HepG2 (cell line): ENCODE results near the gene TRPV4. TPM values are rescaled to one million over a fixed set of nuclear protein-coding genes. Genes with fewer than 3 reads are reported as not detected.

Source experiments
- ATAC-seq: fragments of 200-7000 bp; cut with Tn5 transposase; 3 replicates; pipeline ENCODE4 v1.9.1; 2020; ENCODE audit warnings: mild to moderate bottlenecking, moderate library complexity
- BruUV-seq: library from RNA; stranded (reverse); fragments of 400-500 nt; replicated peaks from 2 replicates; lab custom pipeline; 2021; lab: Mats Ljungman, UMichigan
- CTCF ChIA-PET: fragments of 300-600 bp; formaldehyde crosslinking; extraction: SDS; loops from one replicate; lab custom pipeline; 2021; ENCODE audit warnings: low total read pairs, inconsistent platforms, low intra/inter-chr PET ratio; lab: Yijun Ruan, JAX
- POLR2A ChIA-PET: fragments of 350-600 bp; sonication (Branson Sonifier 250); formaldehyde crosslinking; loops from one replicate; lab custom pipeline; 2020; ENCODE audit warnings: antibody characterized with exemption, inconsistent platforms; lab: Yijun Ruan, JAX
- DNase-seq: peaks from one replicate; pipeline ENCODE4 v3.0.0-alpha.2; 2015; ENCODE audit warnings: low spot score
- FAIRE-seq: peaks from 3 replicates; lab custom pipeline; 2011; peaks lifted over from hg19 to GRCh38; lab: Jason Lieb, UNC
- H2AFZ ChIP-seq: one replicate; pipeline ENCODE4 v1.6.1; 2011; ENCODE audit warnings: low read length, inconsistent platforms
- H3K27ac ChIP-seq: fragments of 300-600 bp; 3 replicates; pipeline ENCODE4 v1.8.0; 2011; ENCODE audit warnings: mixed run types, mild to moderate bottlenecking, mixed read lengths, low read length, inconsistent platforms; ENCODE audit not compliant: insufficient read depth; ENCODE audit errors: extremely low read length
- H3K27me3 ChIP-seq, 2 experiments: fragments of 200-600 bp in 1 of 2; 2 replicates in 1 of 2; 3 replicates in 1 of 2; pipeline versions ENCODE4 v1.6.0 to v1.8.0; 2011; ENCODE audit warnings: low read length in 2 of 2, mild to moderate bottlenecking in 2 of 2, moderate library complexity in 2 of 2, inconsistent platforms in 1 of 2; ENCODE audit not compliant: insufficient read depth in 2 of 2, control insufficient read depth in 1 of 2
- H3K36me3 ChIP-seq, 2 experiments: fragments of 200-600 bp in 1 of 2; replicated peaks in 1 of 2; 2 replicates in 1 of 2; 3 replicates in 1 of 2; pipeline versions ENCODE4 v1.5.1 to v1.8.0; 2011; ENCODE audit warnings: low read length in 2 of 2, inconsistent platforms in 1 of 2; ENCODE audit not compliant: insufficient read depth in 2 of 2, control insufficient read depth in 1 of 2
- H3K4me1 ChIP-seq: 2 replicates; pipeline ENCODE4 v1.5.1; 2012; ENCODE audit warnings: low read length, inconsistent platforms; ENCODE audit not compliant: insufficient read depth
- H3K4me2 ChIP-seq: 2 replicates; pipeline ENCODE4 v1.6.0; 2011; ENCODE audit warnings: low read depth, low read length, inconsistent platforms
- H3K4me3 ChIP-seq, 3 experiments: fragments of 200-600 bp in 1 of 3; sonication (generic), shearing (Covaris generic) in 1 of 3; replicated peaks in 1 of 3; 2 replicates each; pipeline ENCODE4 v1.5.1; 2011 to 2016; ENCODE audit warnings: low read length in 3 of 3, inconsistent platforms in 2 of 3, low read depth in 2 of 3, mild to moderate bottlenecking in 2 of 3, control low read depth in 1 of 3, mixed read lengths in 1 of 3; ENCODE audit not compliant: insufficient read depth in 1 of 3
- H3K79me2 ChIP-seq: one replicate; pipeline ENCODE4 v1.6.1; 2011; ENCODE audit warnings: low read length, inconsistent platforms; ENCODE audit not compliant: insufficient read depth
- H3K9ac ChIP-seq: 2 replicates; pipeline ENCODE4 v1.6.0; 2011; ENCODE audit warnings: mild to moderate bottlenecking, low read depth, low read length, inconsistent platforms; ENCODE audit not compliant: insufficient read depth
- H3K9me3 ChIP-seq: 2 replicates; pipeline ENCODE4 v1.5.1; 2012; ENCODE audit warnings: mild to moderate bottlenecking, low read length
- H4K20me1 ChIP-seq: 2 replicates; pipeline ENCODE4 v1.6.0; 2011; ENCODE audit warnings: inconsistent platforms, mild to moderate bottlenecking, low read length, moderate library complexity; ENCODE audit not compliant: insufficient read depth
- HOXA9 ChIP-seq: sonication (generic); formaldehyde crosslinking; IDR thresholded peaks from 2 replicates; pipeline ENCODE4 v1.8.1; 2022; ENCODE audit warnings: missing genetic modification reagents, mild to moderate bottlenecking, moderate library complexity, borderline replicate concordance
- NAIF1 ChIP-seq: sonication (generic); formaldehyde crosslinking; IDR thresholded peaks from 2 replicates; pipeline ENCODE4 v1.5.0; 2020; ENCODE audit warnings: mild to moderate bottlenecking, missing genetic modification reagents, borderline replicate concordance
- TFE3 ChIP-seq: IDR thresholded peaks from 2 replicates; pipeline ENCODE4 v1.6.1; 2016
- ZBTB1 ChIP-seq: sonication (generic); formaldehyde crosslinking; IDR thresholded peaks from 2 replicates; pipeline ENCODE4 v1.4.0; 2020; ENCODE audit warnings: missing genetic modification reagents, borderline replicate concordance
- ZBTB33 ChIP-seq: sonication (generic); formaldehyde crosslinking; IDR thresholded peaks from 2 replicates; pipeline ENCODE4 v1.4.0; 2020; ENCODE audit warnings: missing genetic modification reagents
- ZBTB39 ChIP-seq: sonication (generic); formaldehyde crosslinking; IDR thresholded peaks from 2 replicates; pipeline ENCODE4 v1.5.0; 2020; ENCODE audit warnings: missing genetic modification reagents
- ZFAT ChIP-seq: sonication (generic); formaldehyde crosslinking; conservative IDR thresholded peaks from 2 replicates; pipeline ENCODE4 v1.8.1; 2023; ENCODE audit warnings: missing genetic modification reagents, inconsistent platforms
- ZFP1 ChIP-seq: IDR thresholded peaks from 2 replicates; pipeline ENCODE4 v1.6.1; 2016
- ZMYM2 ChIP-seq: sonication (generic); formaldehyde crosslinking; IDR thresholded peaks from 2 replicates; pipeline ENCODE4 v1.8.0; 2022; ENCODE audit warnings: mild to moderate bottlenecking, missing genetic modification reagents
- ZNF253 ChIP-seq: sonication (generic); formaldehyde crosslinking; IDR thresholded peaks from 2 replicates; pipeline ENCODE4 v1.8.0; 2022; ENCODE audit warnings: mild to moderate bottlenecking, missing genetic modification reagents, borderline replicate concordance
- ZNF281 ChIP-seq: sonication (generic); formaldehyde crosslinking; IDR thresholded peaks from 2 replicates; pipeline ENCODE4 v1.4.0; 2020; ENCODE audit warnings: missing genetic modification reagents, borderline replicate concordance
- ZNF768 ChIP-seq: sonication (generic); formaldehyde crosslinking; IDR thresholded peaks from 2 replicates; pipeline ENCODE4 v1.4.0; 2020; ENCODE audit warnings: missing genetic modification reagents
- WGBS: methylation state at CpG from one replicate; pipeline ENCODE4 v1.1.6; 2017; ENCODE audit warnings: low lambda C conversion rate; 5-methylcytosine and 5-hydroxymethylcytosine counted together
- in situ Hi-C: cut with HindIII; loops from 2 replicates; pipeline ENCODE4 v1.10.0; 2017; ENCODE audit warnings: low pct_unique_long_range_greater_than_20kb; ENCODE audit not compliant: extremely low pct_ligation_motif_present
- intact Hi-C: fragments of 100-400 bp; cut with micrococcal nuclease; formaldehyde crosslinking; loops from one replicate; pipeline ENCODE4 v1.10.0; 2022; ENCODE audit not compliant: unreplicated experiment
- polyA plus RNA-seq, 8 experiments: library from polyadenylated mRNA; depleted of rRNA in 3 of 8; stranded (reverse) in 7 of 8; unstranded in 1 of 8; fragments of >200 nt; fragmentation: Illumina TruSeq in 4 of 8; extraction: Trizol in 4 of 8; gene quantifications; 2 replicates each; pipeline versions ENCODE4 v1.2.1 to v1.2.3, GENCODE V29; 2011 to 2016; ENCODE audit warnings: low read depth in 4 of 8, missing spikeins in 1 of 8, mixed read lengths in 1 of 8; ENCODE audit not compliant: insufficient read depth in 1 of 8
- total RNA-seq, 5 experiments: library from RNA; depleted of rRNA; stranded (reverse); fragments of >200 nt; fragmentation: Illumina TruSeq; extraction: Trizol; gene quantifications; 2 replicates each; pipeline ENCODE4 v1.2.3, GENCODE V29; 2016; ENCODE audit warnings: low read depth in 1 of 5

Gene TRPV4
- total and polyA plus RNA-seq, 2 of the 13 experiments (the other 11 are each of a cell fraction or from before 2014, with no cell fraction given): 0.66 to 4.7 TPM

- ChIA-PET CTCF (no interaction called here), POLR2A (no interaction called here)
- Histone ChIP-seq H3K27ac (no peak overlapping the region), H4K20me1 (no peaks in the 10 kb centered on the region), H3K9me3 (no peaks in the 10 kb centered on the region), H3K4me1 (peaks cover 59% of the 10 kb centered on the region), H3K79me2 (no peaks in the 10 kb centered on the region), H3K27me3 (no peaks in the 10 kb centered on the region), H3K36me3 (no peaks in the 10 kb centered on the region), H3K9ac (no peak overlapping the region), H3K4me3 (no peak overlapping the region), H2AFZ (no peak overlapping the region), H3K4me2 (no peak overlapping the region)
- ATAC-seq: no peak
- 18% methylated on average over 9 of the region's 9 CpGs for WGBS
- no TSS peak for BruUV-seq
- DNase-seq: no peak
- intact Hi-C loops: no loop called here
- in situ Hi-C loops: loop anchor here (5.0 kb wide), 1 partner anchor 39 kb away; no protein-coding TSS in a partner anchor
- FAIRE-seq: no peak
- no peak for TF ChIP-seq ZFP1 (CRISPR knock-in tag)
- TF ChIP-seq ZBTB1 (CRISPR knock-in tag): no peak
- TF ChIP-seq ZNF281 (CRISPR knock-in tag): no peak
- TF ChIP-seq ZFAT (CRISPR knock-in tag): no peak
- TF ChIP-seq ZNF768: no peak
- no peak for TF ChIP-seq HOXA9 (CRISPR knock-in tag)
- TF ChIP-seq ZBTB33 (CRISPR knock-in tag): no peak
- no peak for TF ChIP-seq ZMYM2 (CRISPR knock-in tag)
- TF ChIP-seq TFE3 (CRISPR knock-in tag): no peak
- TF ChIP-seq NAIF1 (CRISPR knock-in tag): no peak
- no peak for TF ChIP-seq ZNF253
- TF ChIP-seq ZBTB39 (CRISPR knock-in tag): no peak
These were observed 8.2 kb upstream of the TRPV4 start for GRCh38 chr12:109841356-109841755.
